GM18499 (cell line): ENCODE data around the gene MMP23B.
"Not testable (repeated sequence)": the region's sequence is repeated elsewhere in the genome, so short reads cannot be mapped to it uniquely, and the experiment has no call there.

Experiments used
- ATAC-seq: cut with Tn5 transposase; IDR thresholded peaks from one replicate; pipeline ENCODE4 v1.9.1; 2021; ENCODE audit warnings: moderate number of reproducible peaks; ENCODE audit not compliant: insufficient read depth, unreplicated experiment

Gene MMP23B

GRCh38 chr1:1631782-1632420 lies at the start of gene MMP23B:
TSS of gene MMP23B (plus strand) at chr1:1632173. CDS start at chr1:1632219, 46 bp downstream.
- no peak for ATAC-seq

- no peak for ATAC-seq
Observed at GRCh38 chr1:1582585-1583346, 49.2 kb upstream of the MMP23B start.

- no peak for ATAC-seq
Observed at GRCh38 chr1:1583347-1584010, 48.5 kb upstream of the MMP23B start.

- no peak for ATAC-seq
Observed at GRCh38 chr1:1591452-1591851, 40.5 kb upstream of the MMP23B start.

GRCh38 chr1:1593834-1594601 lies 38.0 kb upstream of the MMP23B start:
- ATAC-seq: no peak

- no peak for ATAC-seq
Observed at GRCh38 chr1:1594602-1595260, 37.2 kb upstream of the MMP23B start.

- not testable (repeated sequence) for ATAC-seq
Observed at GRCh38 chr1:1595341-1595740, 36.6 kb upstream of the MMP23B start.

GRCh38 chr1:1596493-1597274 lies 35.3 kb upstream of the MMP23B start:
- no peak for ATAC-seq

- ATAC-seq: no peak
Observed at GRCh38 chr1:1597275-1597930, 34.6 kb upstream of the MMP23B start.

- ATAC-seq: no peak
Observed at GRCh38 chr1:1598051-1598719, 33.8 kb upstream of the MMP23B start.

GRCh38 chr1:1598720-1599029 lies 33.3 kb upstream of the MMP23B start:
- ATAC-seq: no peak

- no peak for ATAC-seq
Observed at GRCh38 chr1:1599030-1599934, 32.7 kb upstream of the MMP23B start.

GRCh38 chr1:1599935-1600860 lies 31.8 kb upstream of the MMP23B start, which contains the start of gene FNDC10:
TSS of gene FNDC10 (minus strand) at chr1:1600135. CDS start at chr1:1600015, 120 bp downstream.
- no peak for ATAC-seq

GRCh38 chr1:1600861-1601563 lies 31.0 kb upstream of the MMP23B start:
- no peak for ATAC-seq

GRCh38 chr1:1601564-1602303 lies 30.2 kb upstream of the MMP23B start:
- no peak for ATAC-seq
